Activated naive CD4-positive, alpha-beta T cell treated with anti-CD3 and anti-CD28 coated beads, Interleukin-2, amount 50 U/mL, for 72 hours (primary cell): ENCODE measurements around the gene RET. TPM values are rescaled to one million over a fixed set of nuclear protein-coding genes. Genes with fewer than 3 reads are reported as not detected.

Source experiments
- ATAC-seq, 2 donors: fragments of 150-1000 bp; cut with Tn5 transposase; 2 replicates each; pipeline ENCODE4 v1.10.0; 2021; ENCODE audit warnings: mild to moderate bottlenecking in 2 of 2, moderate library complexity in 2 of 2
- DNase-seq, 2 donors: peaks; one replicate each; pipeline ENCODE4 v3.0.0; 2021 to 2022; ENCODE audit warnings: low spot score in 2 of 2
- H3K27ac Mint-ChIP-seq, 2 donors: one replicate each; pipeline ENCODE4 v1.8.0; 2022; ENCODE audit warnings: mild to moderate bottlenecking in 2 of 2, mixed read lengths in 2 of 2
- H3K36me3 Mint-ChIP-seq, 2 donors: one replicate each; pipeline ENCODE4 v1.8.0; 2022; ENCODE audit warnings: mixed read lengths in 2 of 2
- H3K9me3 Mint-ChIP-seq, 2 donors: one replicate each; pipeline ENCODE4 v1.8.0; 2022; ENCODE audit warnings: mixed read lengths in 2 of 2
- total RNA-seq, 2 donors: library from RNA; stranded (reverse); gene quantifications; one replicate each; pipeline ENCODE4 v1.2.3, GENCODE V29; 2022

RET gene
- total RNA-seq, 2 donors from 2014 or later, result 0.45 TPM; not detected in 1

GRCh38 chr10:43172645-43173044 lies 95.8 kb downstream of the RET start:
- ATAC-seq (peak in 1 of 2 donors; percentile 76), DNase-seq (no peak)
- no peaks in the 10 kb centered on the region for H3K9me3 Mint-ChIP-seq
- H3K36me3 Mint-ChIP-seq, result peaks cover 38 to 49% of the 10 kb centered on the region in 2 donors
- H3K27ac Mint-ChIP-seq, result peak overlapping the region; percentile 19 to 84

GRCh38 chr10:43173120-43173519 lies 96.3 kb downstream of the RET start:
- Mint-ChIP-seq H3K9me3 (no peaks in the 10 kb centered on the region), H3K27ac (peak overlapping the region; percentile 19 to 84), H3K36me3 (peaks cover 43 to 53% of the 10 kb centered on the region in 2 donors)
- DNase-seq, result no peak
- ATAC-seq, result no peak

DNA sequence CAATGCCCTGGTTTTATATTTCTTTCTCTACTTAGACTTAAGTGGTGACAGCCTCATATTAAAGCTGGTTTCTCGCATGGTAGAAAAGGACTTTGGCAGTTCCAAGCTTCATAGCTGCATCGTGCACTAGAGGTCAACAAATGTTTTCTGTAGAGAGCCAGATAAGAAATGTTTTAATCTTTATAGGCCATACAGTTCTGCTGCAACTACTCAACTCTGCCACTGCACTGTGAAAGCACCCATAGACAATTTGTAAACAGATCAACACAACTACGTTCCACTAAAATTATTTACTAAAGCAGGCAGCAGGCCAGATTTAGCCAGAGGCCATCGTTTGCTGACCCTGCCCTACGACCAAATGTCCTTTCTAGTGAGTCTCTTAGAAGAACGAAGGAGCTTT lies 98.1 kb downstream of the RET start:
- DNase-seq (no peak), ATAC-seq (no peak)
- H3K36me3 Mint-ChIP-seq, result peaks cover 40 to 52% of the 10 kb centered on the region in 2 donors
- H3K27ac Mint-ChIP-seq, result no peak overlapping the region
- H3K9me3 Mint-ChIP-seq, result no peaks in the 10 kb centered on the region

- H3K9me3 Mint-ChIP-seq, result no peaks in the 10 kb centered on the region
- ATAC-seq (no peak), DNase-seq (no peak)
- H3K27ac Mint-ChIP-seq, result no peak overlapping the region
- H3K36me3 Mint-ChIP-seq, result peaks cover 36 to 43% of the 10 kb centered on the region in 2 donors
Measured at GRCh38 chr10:43176271-43176670, 99.4 kb downstream of the RET start.

GRCh38 chr10:43177595-43177994 lies 100.7 kb downstream of the RET start:
- no peak overlapping the region for H3K27ac Mint-ChIP-seq
- DNase-seq (no peak), ATAC-seq (no peak)
- no peaks in the 10 kb centered on the region for H3K9me3 Mint-ChIP-seq
- H3K36me3 Mint-ChIP-seq, result peaks cover 33 to 43% of the 10 kb centered on the region in 2 donors

Other genes with a start within 250 kb of the RET start
- 10 to 100 TPM; 28.7 to 38.8 TPM for gene CSGALNACT2, start 61.4 kb downstream of the RET start, total RNA-seq
- gene RASGEF1A, start 190.0 kb downstream of the RET start, total RNA-seq, result under 1 TPM; 0.39 to 0.66 TPM